GM23338 (cell line): ENCODE data around the gene AKNA.

Experiments used
- CREB1 ChIP-seq: fragments of 250-450 bp; sonication (Bioruptor Pico); IDR thresholded peaks from 2 replicates; pipeline ENCODE4 v1.5.0; 2020; ENCODE audit warnings: low read depth, mild to moderate bottlenecking, moderate library complexity
- ETS1 ChIP-seq: IDR thresholded peaks from 2 replicates; pipeline ENCODE4 v1.6.1; 2016; ENCODE audit warnings: antibody characterized with exemption
- EZH2 ChIP-seq: fragments of 200-600 bp; sonication (generic); IDR thresholded peaks from one replicate; pipeline ENCODE4 v1.8.0; 2017; ENCODE audit warnings: antibody characterized with exemption, mild to moderate bottlenecking, low read depth; ENCODE audit not compliant: unreplicated experiment
- EZH2phosphoT487 ChIP-seq: fragments of 200-600 bp; sonication (generic); IDR thresholded peaks from one replicate; pipeline ENCODE4 v1.8.1; 2018; ENCODE audit warnings: antibody characterized with exemption; ENCODE audit not compliant: unreplicated experiment
- POLR2AphosphoS5 ChIP-seq: IDR thresholded peaks from 2 replicates; pipeline ENCODE4 v1.6.1; 2016; ENCODE audit warnings: antibody characterized with exemption, low read depth
- REST ChIP-seq: IDR thresholded peaks from one replicate; pipeline ENCODE4 v1.6.1; 2018; ENCODE audit warnings: antibody characterized with exemption; ENCODE audit not compliant: unreplicated experiment
- STAT1 ChIP-seq: IDR thresholded peaks from one replicate; pipeline ENCODE4 v1.6.1; 2016; ENCODE audit warnings: antibody characterized with exemption; ENCODE audit not compliant: unreplicated experiment
- ZNF114 ChIP-seq: fragments of 250-450 bp; sonication (Bioruptor Pico); IDR thresholded peaks from 2 replicates; pipeline ENCODE4 v1.5.0; 2020; ENCODE audit warnings: mild to moderate bottlenecking, moderate library complexity
- ZNF331 ChIP-seq: fragments of 250-450 bp; sonication (Bioruptor Pico); IDR thresholded peaks from 2 replicates; pipeline ENCODE4 v1.5.0; 2020; ENCODE audit warnings: low read depth, mild to moderate bottlenecking, moderate library complexity
- TF ChIP-seq, protein P1 (sequence below), 2 experiments: fragments of 200-600 bp in 1 of 2; sonication (generic) in 1 of 2; conservative IDR thresholded peaks; 2 replicates each; pipeline versions ENCODE4 v1.5.1 to v1.6.1; 2016 to 2017; ENCODE audit warnings: antibody characterized with exemption in 2 of 2, low read depth in 2 of 2, mild to moderate bottlenecking in 2 of 2, moderate library complexity in 1 of 2
- TF ChIP-seq, protein P2 (sequence below): fragments of 250-450 bp; sonication (Bioruptor Pico); IDR thresholded peaks from 2 replicates; pipeline ENCODE4 v1.5.0; 2020; ENCODE audit warnings: mild to moderate bottlenecking, moderate library complexity

GRCh38 chr9:114370968-114371320 is 16.8 kb downstream of the AKNA start:
- TF ChIP-seq, protein P1, sequence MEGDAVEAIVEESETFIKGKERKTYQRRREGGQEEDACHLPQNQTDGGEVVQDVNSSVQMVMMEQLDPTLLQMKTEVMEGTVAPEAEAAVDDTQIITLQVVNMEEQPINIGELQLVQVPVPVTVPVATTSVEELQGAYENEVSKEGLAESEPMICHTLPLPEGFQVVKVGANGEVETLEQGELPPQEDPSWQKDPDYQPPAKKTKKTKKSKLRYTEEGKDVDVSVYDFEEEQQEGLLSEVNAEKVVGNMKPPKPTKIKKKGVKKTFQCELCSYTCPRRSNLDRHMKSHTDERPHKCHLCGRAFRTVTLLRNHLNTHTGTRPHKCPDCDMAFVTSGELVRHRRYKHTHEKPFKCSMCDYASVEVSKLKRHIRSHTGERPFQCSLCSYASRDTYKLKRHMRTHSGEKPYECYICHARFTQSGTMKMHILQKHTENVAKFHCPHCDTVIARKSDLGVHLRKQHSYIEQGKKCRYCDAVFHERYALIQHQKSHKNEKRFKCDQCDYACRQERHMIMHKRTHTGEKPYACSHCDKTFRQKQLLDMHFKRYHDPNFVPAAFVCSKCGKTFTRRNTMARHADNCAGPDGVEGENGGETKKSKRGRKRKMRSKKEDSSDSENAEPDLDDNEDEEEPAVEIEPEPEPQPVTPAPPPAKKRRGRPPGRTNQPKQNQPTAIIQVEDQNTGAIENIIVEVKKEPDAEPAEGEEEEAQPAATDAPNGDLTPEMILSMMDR (conservative IDR thresholded peaks at IDR 0.05; ENCODE audit: low read depth in 2 of 2) = no peak
- TF ChIP-seq POLR2AphosphoS5 (no peak), EZH2phosphoT487 (no peak), REST (no peak), EZH2 (no peak), CREB1 (CRISPR knock-in tag) (no peak), STAT1 (no peak), ZNF114 (CRISPR knock-in tag) (no peak), ETS1 (no peak), ZNF331 (CRISPR knock-in tag) (no peak)
- TF ChIP-seq, protein P2, sequence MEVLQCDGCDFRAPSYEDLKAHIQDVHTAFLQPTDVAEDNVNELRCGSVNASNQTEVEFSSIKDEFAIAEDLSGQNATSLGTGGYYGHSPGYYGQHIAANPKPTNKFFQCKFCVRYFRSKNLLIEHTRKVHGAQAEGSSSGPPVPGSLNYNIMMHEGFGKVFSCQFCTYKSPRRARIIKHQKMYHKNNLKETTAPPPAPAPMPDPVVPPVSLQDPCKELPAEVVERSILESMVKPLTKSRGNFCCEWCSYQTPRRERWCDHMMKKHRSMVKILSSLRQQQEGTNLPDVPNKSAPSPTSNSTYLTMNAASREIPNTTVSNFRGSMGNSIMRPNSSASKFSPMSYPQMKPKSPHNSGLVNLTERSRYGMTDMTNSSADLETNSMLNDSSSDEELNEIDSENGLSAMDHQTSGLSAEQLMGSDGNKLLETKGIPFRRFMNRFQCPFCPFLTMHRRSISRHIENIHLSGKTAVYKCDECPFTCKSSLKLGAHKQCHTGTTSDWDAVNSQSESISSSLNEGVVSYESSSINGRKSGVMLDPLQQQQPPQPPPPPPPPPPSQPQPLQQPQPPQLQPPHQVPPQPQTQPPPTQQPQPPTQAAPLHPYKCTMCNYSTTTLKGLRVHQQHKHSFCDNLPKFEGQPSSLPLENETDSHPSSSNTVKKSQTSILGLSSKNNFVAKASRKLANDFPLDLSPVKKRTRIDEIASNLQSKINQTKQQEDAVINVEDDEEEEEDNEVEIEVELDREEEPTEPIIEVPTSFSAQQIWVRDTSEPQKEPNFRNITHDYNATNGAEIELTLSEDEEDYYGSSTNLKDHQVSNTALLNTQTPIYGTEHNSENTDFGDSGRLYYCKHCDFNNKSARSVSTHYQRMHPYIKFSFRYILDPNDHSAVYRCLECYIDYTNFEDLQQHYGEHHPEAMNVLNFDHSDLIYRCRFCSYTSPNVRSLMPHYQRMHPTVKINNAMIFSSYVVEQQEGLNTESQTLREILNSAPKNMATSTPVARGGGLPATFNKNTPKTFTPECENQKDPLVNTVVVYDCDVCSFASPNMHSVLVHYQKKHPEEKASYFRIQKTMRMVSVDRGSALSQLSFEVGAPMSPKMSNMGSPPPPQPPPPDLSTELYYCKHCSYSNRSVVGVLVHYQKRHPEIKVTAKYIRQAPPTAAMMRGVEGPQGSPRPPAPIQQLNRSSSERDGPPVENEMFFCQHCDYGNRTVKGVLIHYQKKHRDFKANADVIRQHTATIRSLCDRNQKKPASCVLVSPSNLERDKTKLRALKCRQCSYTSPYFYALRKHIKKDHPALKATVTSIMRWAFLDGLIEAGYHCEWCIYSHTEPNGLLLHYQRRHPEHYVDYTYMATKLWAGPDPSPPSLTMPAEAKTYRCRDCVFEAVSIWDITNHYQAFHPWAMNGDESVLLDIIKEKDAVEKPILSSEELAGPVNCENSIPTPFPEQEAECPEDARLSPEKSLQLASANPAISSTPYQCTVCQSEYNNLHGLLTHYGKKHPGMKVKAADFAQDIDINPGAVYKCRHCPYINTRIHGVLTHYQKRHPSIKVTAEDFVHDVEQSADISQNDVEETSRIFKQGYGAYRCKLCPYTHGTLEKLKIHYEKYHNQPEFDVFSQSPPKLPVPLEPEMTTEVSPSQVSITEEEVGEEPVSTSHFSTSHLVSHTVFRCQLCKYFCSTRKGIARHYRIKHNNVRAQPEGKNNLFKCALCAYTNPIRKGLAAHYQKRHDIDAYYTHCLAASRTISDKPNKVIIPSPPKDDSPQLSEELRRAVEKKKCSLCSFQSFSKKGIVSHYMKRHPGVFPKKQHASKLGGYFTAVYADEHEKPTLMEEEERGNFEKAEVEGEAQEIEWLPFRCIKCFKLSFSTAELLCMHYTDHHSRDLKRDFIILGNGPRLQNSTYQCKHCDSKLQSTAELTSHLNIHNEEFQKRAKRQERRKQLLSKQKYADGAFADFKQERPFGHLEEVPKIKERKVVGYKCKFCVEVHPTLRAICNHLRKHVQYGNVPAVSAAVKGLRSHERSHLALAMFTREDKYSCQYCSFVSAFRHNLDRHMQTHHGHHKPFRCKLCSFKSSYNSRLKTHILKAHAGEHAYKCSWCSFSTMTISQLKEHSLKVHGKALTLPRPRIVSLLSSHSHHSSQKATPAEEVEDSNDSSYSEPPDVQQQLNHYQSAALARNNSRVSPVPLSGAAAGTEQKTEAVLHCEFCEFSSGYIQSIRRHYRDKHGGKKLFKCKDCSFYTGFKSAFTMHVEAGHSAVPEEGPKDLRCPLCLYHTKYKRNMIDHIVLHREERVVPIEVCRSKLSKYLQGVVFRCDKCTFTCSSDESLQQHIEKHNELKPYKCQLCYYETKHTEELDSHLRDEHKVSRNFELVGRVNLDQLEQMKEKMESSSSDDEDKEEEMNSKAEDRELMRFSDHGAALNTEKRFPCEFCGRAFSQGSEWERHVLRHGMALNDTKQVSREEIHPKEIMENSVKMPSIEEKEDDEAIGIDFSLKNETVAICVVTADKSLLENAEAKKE (CRISPR knock-in tag) = no peak
